Measurements from ENCODE around the gene RAB27A.

The RAB27A gene

DNA sequence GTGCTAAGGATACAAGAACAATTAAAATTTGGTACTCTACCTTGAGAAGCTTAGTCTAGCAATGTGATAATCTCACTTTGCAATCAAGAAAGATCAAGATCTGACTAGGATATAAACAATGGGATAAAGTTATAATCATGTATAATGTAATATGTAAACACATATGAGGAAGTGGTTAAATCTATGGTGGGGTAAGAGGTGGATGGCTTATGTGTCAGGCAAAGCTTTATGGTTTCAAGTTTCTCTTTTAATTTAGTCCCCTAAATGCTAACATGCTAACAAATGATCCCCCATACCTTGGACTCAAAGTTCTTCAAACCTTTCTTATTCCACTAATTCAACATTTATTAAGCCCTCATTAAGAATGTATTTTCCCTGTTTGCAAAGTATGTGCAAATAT lies 95.4 kb downstream of the RAB27A start:
- TF ChIP-seq, protein P1, sequence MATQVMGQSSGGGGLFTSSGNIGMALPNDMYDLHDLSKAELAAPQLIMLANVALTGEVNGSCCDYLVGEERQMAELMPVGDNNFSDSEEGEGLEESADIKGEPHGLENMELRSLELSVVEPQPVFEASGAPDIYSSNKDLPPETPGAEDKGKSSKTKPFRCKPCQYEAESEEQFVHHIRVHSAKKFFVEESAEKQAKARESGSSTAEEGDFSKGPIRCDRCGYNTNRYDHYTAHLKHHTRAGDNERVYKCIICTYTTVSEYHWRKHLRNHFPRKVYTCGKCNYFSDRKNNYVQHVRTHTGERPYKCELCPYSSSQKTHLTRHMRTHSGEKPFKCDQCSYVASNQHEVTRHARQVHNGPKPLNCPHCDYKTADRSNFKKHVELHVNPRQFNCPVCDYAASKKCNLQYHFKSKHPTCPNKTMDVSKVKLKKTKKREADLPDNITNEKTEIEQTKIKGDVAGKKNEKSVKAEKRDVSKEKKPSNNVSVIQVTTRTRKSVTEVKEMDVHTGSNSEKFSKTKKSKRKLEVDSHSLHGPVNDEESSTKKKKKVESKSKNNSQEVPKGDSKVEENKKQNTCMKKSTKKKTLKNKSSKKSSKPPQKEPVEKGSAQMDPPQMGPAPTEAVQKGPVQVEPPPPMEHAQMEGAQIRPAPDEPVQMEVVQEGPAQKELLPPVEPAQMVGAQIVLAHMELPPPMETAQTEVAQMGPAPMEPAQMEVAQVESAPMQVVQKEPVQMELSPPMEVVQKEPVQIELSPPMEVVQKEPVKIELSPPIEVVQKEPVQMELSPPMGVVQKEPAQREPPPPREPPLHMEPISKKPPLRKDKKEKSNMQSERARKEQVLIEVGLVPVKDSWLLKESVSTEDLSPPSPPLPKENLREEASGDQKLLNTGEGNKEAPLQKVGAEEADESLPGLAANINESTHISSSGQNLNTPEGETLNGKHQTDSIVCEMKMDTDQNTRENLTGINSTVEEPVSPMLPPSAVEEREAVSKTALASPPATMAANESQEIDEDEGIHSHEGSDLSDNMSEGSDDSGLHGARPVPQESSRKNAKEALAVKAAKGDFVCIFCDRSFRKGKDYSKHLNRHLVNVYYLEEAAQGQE (IDR thresholded peaks at IDR 0.05; ENCODE audit: insufficient read depth in 1 of 2, low read depth in 2 of 2, low read length in 2 of 2), result no peak
- TF ChIP-seq FOXP2 (optimal IDR thresholded peaks at IDR 0.05; ENCODE audit: borderline replicate concordance, extremely low read depth, extremely low read length, insufficient read depth) (no peak), SIN3A (IDR thresholded peaks at IDR 0.05; ENCODE audit: borderline replicate concordance, insufficient read depth, low read length) (no peak), TAF1 (IDR thresholded peaks at IDR 0.05; ENCODE audit: borderline replicate concordance, insufficient read depth, low read length) (no peak), POLR2AphosphoS5 (IDR thresholded peaks at IDR 0.05; ENCODE audit: low read depth, low read length) (no peak)

DNA sequence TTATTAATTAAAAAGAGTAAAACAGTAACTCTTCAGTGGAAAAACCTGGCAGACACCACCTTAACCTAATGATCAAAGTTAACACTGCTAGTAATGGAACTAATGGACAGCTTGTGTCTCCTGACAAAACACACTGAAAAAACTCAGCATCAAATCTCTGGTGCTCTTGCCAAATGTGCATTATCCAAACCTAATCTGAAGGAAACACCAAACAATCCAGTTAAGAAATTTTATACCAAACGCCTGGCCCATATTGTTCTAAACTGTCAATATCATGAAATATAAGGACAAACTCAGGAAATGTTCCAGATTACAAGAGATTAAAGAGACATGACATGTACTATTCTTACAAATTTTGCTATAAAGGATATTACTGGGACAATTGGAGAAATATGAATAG lies 103.3 kb downstream of the RAB27A start:
- TF ChIP-seq SIN3A (IDR thresholded peaks at IDR 0.05; ENCODE audit: borderline replicate concordance, insufficient read depth, low read length) (no peak), FOXP2 (optimal IDR thresholded peaks at IDR 0.05; ENCODE audit: borderline replicate concordance, extremely low read depth, extremely low read length, insufficient read depth) (no peak), POLR2AphosphoS5 (IDR thresholded peaks at IDR 0.05; ENCODE audit: low read depth, low read length) (no peak), TAF1 (IDR thresholded peaks at IDR 0.05; ENCODE audit: borderline replicate concordance, insufficient read depth, low read length) (no peak)
- TF ChIP-seq, protein P1 (IDR thresholded peaks at IDR 0.05; ENCODE audit: insufficient read depth in 1 of 2, low read depth in 2 of 2, low read length in 2 of 2), result no peak

DNA sequence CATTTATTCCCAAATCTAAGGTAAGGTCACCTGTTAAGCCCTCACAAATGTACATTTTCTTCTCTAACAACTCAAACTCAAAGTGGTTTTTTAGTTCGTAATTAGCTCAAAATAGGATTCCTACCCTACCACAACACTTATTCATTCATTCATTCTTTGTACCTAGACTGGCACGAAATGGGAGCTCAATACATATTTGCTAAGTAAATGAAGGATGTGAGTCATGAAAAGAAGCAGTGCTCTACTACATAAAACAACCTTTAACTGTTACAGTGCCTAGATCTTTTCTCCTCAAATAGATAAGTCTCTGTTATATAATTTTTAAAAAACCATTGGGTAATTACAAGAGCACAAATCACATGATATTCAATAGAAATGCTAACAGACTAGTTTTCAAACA lies 105.9 kb downstream of the RAB27A start:
- TF ChIP-seq POLR2AphosphoS5 (IDR thresholded peaks at IDR 0.05; ENCODE audit: low read depth, low read length) (no peak), SIN3A (IDR thresholded peaks at IDR 0.05; ENCODE audit: borderline replicate concordance, insufficient read depth, low read length) (no peak), TAF1 (IDR thresholded peaks at IDR 0.05; ENCODE audit: borderline replicate concordance, insufficient read depth, low read length) (no peak), FOXP2 (optimal IDR thresholded peaks at IDR 0.05; ENCODE audit: borderline replicate concordance, extremely low read depth, extremely low read length, insufficient read depth) (no peak)
- TF ChIP-seq, protein P1 (IDR thresholded peaks at IDR 0.05; ENCODE audit: insufficient read depth in 1 of 2, low read depth in 2 of 2, low read length in 2 of 2), result no peak

DNA sequence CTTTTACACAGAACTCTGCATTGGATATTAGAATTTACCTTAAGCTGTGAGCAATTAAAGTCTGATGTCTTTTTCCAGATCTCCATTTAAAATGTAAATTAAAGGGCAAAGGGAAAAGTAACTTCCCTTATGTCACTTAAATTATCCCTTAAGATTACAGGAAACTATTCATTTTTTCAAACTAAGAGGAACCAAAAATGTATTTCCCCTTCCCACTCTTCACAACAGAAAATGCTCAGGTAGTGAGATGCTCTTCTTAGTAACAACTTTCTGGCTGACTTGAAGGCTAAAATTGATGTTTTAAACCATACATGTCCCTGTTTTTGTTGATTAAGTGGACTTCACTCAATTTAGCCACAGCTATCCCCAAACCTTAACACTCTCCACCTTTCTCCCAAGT lies 110.5 kb downstream of the RAB27A start:
- TF ChIP-seq SIN3A (IDR thresholded peaks at IDR 0.05; ENCODE audit: borderline replicate concordance, insufficient read depth, low read length), result no peak
- TF ChIP-seq, protein P1 (IDR thresholded peaks at IDR 0.05; ENCODE audit: insufficient read depth in 1 of 2, low read depth in 2 of 2, low read length in 2 of 2), result no peak
- TF ChIP-seq TAF1 (IDR thresholded peaks at IDR 0.05; ENCODE audit: borderline replicate concordance, insufficient read depth, low read length), result no peak
- no peak for TF ChIP-seq POLR2AphosphoS5 (IDR thresholded peaks at IDR 0.05; ENCODE audit: low read depth, low read length)
- TF ChIP-seq FOXP2 (optimal IDR thresholded peaks at IDR 0.05; ENCODE audit: borderline replicate concordance, extremely low read depth, extremely low read length, insufficient read depth), result no peak

GRCh38 chr15:55170361-55170760 lies 119.3 kb downstream of the RAB27A start:
- TF ChIP-seq FOXP2 (optimal IDR thresholded peaks at IDR 0.05; ENCODE audit: borderline replicate concordance, extremely low read depth, extremely low read length, insufficient read depth) (no peak), TAF1 (IDR thresholded peaks at IDR 0.05; ENCODE audit: borderline replicate concordance, insufficient read depth, low read length) (no peak), SIN3A (IDR thresholded peaks at IDR 0.05; ENCODE audit: borderline replicate concordance, insufficient read depth, low read length) (no peak), POLR2AphosphoS5 (IDR thresholded peaks at IDR 0.05; ENCODE audit: low read depth, low read length) (no peak)
- TF ChIP-seq, protein P1 (IDR thresholded peaks at IDR 0.05; ENCODE audit: insufficient read depth in 1 of 2, low read depth in 2 of 2, low read length in 2 of 2), result no peak

Data from PFSK-1 (cell line).